SH-SY5Y (cell line): ENCODE data around the gene ADCY5.

Experiments used
- GATA2 ChIP-seq: IDR thresholded peaks from 2 replicates; pipeline ENCODE4 v1.6.1; 2011; ENCODE audit warnings: mild to moderate bottlenecking, low read depth, low read length
- GATA3 ChIP-seq: IDR thresholded peaks from 2 replicates; pipeline ENCODE4 v1.6.1; 2011; ENCODE audit warnings: low read depth, mild to moderate bottlenecking, low read length, moderate library complexity

ADCY5 gene

GRCh38 chr3:123374016-123374415, 74.9 kb downstream of the ADCY5 start:
- TF ChIP-seq GATA2: no peak
- no peak for TF ChIP-seq GATA3

GRCh38 chr3:123373474-123373987, 75.4 kb downstream of the ADCY5 start:
- TF ChIP-seq GATA3 (no peak), GATA2 (no peak)

DNA sequence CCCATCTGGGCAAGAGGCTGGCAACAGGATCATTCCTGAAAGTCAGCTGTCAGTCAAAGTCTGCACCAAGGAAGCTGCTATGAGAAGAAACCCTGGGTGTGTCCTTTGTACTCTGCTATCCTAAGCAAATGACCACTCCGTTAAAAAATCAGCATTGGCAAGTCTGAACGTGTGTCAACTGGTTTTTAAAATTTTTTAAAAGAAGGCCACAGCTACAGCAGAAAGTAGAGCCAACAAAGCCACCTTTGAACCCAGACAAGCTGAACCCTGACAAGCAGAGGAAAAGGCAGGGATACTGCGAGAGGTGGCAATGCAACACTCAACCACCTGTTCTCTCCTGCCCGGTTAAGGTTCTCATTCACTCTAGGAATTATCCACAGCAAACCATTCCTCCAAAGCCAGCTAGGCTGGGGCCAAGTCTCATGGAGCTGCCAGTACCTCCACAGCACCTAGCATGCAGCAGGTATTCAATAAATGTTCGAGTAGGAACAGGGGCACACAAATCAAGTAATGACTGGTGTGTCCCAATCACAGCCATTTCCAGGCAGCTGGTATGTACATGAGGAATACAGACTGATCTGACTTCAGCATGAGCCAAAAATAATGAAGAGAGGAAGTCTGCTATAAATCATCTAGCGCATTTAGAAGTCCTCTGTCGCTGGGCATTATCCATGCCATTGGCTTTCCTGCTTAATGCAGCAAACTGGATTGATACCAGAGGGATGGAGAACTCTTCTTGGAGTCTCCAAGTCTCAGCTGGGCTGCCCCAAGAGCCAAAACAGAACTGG, 76.0 kb downstream of the ADCY5 start:
- TF ChIP-seq GATA3 (no peak), GATA2 (no peak)

- no peak for TF ChIP-seq GATA2
- no peak for TF ChIP-seq GATA3
Observed at GRCh38 chr3:123371859-123372685, 76.8 kb downstream of the ADCY5 start.

DNA sequence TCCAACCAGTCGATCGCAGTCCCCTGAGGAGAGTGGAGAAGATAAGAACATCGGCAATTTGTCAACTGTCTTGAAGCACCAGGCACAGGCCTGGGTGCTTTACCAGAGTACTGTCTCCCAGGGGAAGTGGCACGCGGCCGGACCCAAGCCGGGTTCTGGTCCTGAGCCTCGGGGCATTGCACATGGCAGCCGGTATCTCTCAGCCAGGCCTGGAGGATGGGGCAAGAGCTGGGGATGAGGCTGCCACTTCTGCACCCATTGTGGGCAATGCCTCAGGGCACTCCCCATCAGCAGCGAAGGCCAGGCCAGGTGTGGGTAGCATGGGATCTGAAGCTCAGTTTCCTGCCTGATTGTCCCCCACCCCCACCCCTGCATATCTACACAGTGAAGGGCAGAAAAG, 77.5 kb downstream of the ADCY5 start:
- TF ChIP-seq GATA3 (no peak), GATA2 (no peak)

DNA sequence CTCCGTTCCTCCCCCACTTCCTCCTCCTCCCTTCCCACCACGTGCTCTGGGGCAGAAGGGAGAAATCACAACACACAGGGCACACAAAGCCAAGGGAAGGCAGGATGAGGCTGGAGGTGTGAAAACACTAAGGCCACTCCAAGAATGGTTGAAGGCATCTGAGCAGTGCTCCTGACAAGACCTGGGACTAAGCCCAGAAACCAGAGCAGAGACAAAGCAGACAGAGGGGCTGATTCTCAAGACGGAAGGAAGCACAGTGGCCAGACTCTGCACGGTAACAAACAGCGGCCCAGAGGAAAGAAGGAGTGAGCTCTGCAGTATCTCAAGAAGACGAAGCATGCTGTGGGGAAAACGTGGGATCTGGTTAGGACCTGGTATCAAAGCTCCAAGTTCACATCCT, 78.1 kb downstream of the ADCY5 start:
- TF ChIP-seq GATA2: no peak
- no peak for TF ChIP-seq GATA3

DNA sequence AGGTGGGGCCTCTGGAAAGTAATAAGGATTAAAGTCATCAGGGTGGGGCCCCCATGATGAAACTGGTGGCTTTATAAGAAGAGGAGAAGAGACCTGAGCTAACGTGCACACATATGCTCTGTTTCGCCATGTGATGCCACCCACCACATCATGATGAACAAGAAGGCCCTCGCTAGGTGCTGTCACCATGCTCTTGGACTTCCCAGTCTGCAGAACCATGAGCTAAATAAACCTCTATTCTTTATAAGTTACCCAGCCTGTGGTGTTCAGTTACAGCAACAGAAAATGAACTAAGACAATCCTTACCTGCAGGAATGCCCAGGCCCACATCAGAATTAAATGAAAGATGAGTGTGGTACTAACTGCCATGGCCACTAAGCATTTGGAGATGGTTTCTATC, 79.8 kb downstream of the ADCY5 start:
- TF ChIP-seq GATA3 (no peak), GATA2 (no peak)

DNA sequence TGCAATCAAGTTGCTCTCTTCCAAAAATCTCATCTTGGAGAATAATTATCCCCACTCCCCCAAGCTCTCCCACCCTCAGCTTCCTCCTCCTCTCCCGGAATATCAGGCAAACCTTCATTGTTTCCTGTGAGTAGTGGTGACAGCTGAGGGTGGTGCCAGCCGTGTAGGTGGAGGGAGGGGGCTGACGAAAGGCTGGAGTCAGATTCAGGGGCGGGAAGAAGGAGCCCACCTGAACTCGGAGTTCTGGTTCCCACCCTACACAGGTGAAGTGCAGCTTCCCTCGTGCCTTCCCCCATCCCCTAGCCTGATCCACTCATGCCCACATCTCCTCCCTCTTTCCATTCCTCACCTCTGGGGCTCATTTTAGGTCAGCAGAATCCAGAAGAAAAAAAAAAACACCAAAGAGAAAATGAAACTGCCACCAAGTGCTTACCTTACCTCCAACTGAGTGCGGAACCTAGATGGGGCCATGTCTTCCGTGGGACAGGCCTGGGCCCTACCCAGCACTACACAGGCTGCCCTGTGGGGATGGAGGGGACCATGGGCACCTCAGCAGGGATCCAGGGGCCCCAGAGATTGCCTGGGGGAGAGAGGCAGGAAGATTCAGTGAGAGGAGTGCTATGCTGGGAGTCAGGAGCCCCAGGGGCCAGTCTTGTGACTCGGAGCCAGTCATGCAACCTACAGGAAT, 81.3 kb downstream of the ADCY5 start:
- TF ChIP-seq GATA2: no peak
- no peak for TF ChIP-seq GATA3

DNA sequence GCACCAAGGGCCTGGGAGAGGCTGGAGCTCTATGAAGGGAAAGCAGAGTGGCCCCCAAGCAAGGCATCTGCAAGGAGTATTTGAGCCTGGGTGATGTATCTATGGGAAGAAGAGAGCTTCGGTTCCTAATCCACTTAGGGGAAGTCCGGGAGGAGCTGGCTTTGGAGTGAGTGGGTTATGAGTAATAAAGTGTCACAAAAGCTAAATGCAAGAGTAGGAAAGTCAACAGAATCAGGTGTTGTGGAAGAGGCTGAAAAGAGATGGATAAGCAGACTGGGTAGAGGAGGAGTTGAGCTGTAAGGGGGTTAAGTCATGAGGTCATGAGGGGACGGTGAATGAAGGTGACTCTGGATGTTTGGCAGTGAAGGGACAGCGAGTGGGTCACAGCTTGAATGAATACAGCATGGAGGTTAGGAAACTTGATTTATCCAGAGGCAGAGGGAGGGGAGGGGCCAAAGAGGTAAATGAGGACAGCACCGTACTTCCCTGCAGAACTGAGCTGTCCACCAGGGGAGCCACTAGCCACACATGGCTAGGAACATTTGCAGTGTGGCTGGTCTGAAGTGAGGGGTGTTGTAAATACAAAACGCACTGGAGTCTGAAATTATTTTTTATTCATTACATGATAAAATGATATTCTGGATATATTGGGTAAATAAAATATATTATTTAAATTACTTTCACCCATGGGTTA, 83.3 kb downstream of the ADCY5 start:
- TF ChIP-seq GATA3 (no peak), GATA2 (no peak)

DNA sequence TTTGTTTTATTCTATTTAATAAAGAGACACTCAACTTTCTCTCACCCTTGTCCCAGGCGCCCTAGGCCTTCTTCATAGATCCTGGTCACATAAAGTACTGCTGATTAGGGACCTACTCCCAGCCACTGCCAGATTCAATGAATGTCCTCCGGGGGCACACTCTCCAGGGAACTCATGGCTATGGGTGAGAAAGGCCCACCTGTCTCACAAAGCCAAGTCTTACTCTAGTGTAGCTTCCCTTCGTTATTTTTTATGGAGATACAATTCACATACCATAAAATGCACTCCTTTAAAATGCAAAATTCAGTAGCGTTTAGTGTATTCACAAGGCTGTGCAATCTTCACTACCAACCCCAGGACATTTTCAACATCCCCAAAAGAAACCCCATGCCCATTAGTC, 87.8 kb downstream of the ADCY5 start:
- no peak for TF ChIP-seq GATA2
- TF ChIP-seq GATA3: no peak

DNA sequence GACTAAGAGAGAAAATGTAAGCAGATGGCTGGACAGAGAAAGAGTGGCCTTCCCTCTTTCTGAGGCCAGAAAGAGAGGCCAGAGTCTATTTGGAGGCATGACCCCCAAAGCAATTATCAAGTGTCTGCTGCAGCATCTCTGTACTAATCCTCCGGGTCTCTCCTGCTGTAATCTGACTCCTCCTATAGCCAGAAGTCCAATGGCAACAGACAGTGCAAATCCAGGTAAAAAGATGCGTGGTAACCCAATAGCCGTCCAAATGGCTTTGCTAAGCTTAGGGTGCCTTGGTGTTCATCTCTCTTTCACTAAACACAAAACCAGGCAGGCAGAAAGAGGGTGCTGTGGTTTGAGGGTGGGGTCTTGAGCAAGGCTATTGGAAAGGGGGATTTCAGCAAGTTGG, 91.6 kb downstream of the ADCY5 start:
- TF ChIP-seq GATA3: no peak
- no peak for TF ChIP-seq GATA2

DNA sequence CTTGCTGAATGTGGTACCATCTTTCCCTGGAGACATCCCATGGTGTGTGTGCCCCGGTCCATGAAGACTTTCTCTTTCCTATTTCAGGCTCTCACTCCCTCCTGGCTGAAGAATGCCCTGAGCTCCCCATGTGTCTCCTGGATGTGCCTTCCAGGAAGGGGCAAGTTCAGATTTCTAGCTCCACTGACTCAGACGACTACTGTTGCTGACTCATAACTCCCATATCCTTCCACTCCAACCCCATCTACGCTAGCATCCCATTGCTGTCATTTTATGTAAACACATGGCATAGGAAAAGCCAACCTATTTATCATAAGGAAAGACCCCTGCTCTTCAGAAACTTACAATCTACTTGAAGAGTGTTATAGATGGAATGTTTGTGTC, 95.0 kb downstream of the ADCY5 start:
- TF ChIP-seq GATA2 (no peak), GATA3 (no peak)

DNA sequence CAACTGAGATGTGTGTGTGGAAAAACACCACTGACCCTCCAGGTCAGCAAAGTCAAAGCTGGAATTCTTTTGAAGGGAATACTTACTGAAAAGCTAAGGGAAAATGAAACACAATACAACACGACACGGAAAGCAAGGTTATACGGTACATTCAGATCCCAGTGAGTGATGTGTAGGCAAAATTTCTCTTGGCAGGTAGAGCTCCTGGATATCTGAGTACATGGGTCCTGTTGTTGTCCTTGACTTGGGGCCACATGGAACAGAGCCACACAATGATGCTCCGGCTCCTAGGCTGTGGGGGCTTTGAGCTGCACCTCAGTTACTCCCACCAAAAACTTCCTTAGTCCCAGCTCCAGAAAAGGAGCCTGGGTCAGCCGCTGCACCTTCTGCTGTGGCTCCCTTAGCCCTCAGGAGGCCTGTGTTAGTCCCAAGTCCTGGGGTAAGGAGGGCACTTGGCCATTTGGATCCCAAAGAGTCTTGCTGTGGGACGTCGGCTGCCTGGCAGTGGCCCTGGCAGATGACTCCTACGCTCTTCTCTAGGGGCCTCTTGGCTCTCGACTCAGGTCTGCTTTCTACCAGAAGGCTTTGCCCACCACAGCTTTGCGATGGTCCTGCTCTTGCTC, 95.6 kb downstream of the ADCY5 start:
- TF ChIP-seq GATA3 (no peak), GATA2 (no peak)
